Activated B cell treated with CpG ODN at 0.5 μM for 24 hours (primary cell): Measurements from ENCODE around the gene MAP2K2. TPM values are rescaled to one million over a fixed set of nuclear protein-coding genes. Genes with fewer than 3 reads are reported as not detected.
A peak's percentile ranks its signal among the peaks of the same experiment; 100 is the strongest.

Experiments used
- ATAC-seq: fragments of 200-7000 bp; cut with Tn5 transposase; one replicate; pipeline ENCODE4 v1.10.0; 2021; ENCODE audit warnings: low read depth, mild to moderate bottlenecking, moderate library complexity
- CTCF ChIA-PET: fragments of 350-600 bp; sonication (Branson Sonifier 250); formaldehyde crosslinking; loops from one replicate; lab custom pipeline; 2021; ENCODE audit warnings: antibody characterized with exemption; lab: Charles Lee
- POLR2A ChIA-PET: fragments of 350-600 bp; sonication (Branson Sonifier 250); formaldehyde crosslinking; loops from one replicate; lab custom pipeline; 2021; ENCODE audit warnings: antibody characterized with exemption; lab: Charles Lee
- DNase-seq: peaks from one replicate; pipeline ENCODE4 v3.0.0; 2022
- H3K27ac Mint-ChIP-seq: one replicate; pipeline ENCODE4 v1.8.0; 2020; ENCODE audit warnings: mixed read lengths
- H3K27me3 Mint-ChIP-seq: one replicate; pipeline ENCODE4 v1.8.0; 2021; ENCODE audit warnings: mixed read lengths
- H3K36me3 Mint-ChIP-seq: one replicate; pipeline ENCODE4 v1.8.0; 2021; ENCODE audit warnings: low read depth, mixed read lengths
- H3K4me1 Mint-ChIP-seq: one replicate; pipeline ENCODE4 v1.8.0; 2021; ENCODE audit warnings: mixed read lengths
- H3K4me3 Mint-ChIP-seq: one replicate; pipeline ENCODE4 v1.8.0; 2020; ENCODE audit warnings: mild to moderate bottlenecking, mixed read lengths
- H3K9me3 Mint-ChIP-seq: one replicate; pipeline ENCODE4 v1.8.0; 2020; ENCODE audit warnings: mixed read lengths
- intact Hi-C: fragments of 100-400 bp; cut with micrococcal nuclease; formaldehyde crosslinking; loops from one replicate; pipeline ENCODE4 v1.15.1; 2024
- total RNA-seq: library from RNA; stranded (reverse); gene quantifications from 2 replicates; pipeline ENCODE4 v1.2.3, GENCODE V29; 2022
- TF ChIP-seq, protein P1 (sequence below): fragments of 200-600 bp; IDR thresholded peaks from one replicate; pipeline ENCODE4 v1.8.0; 2022; ENCODE audit warnings: antibody characterized with exemption, mild to moderate bottlenecking

Gene MAP2K2
- total RNA-seq, 1 donor from 2014 or later: 126 TPM

DNA sequence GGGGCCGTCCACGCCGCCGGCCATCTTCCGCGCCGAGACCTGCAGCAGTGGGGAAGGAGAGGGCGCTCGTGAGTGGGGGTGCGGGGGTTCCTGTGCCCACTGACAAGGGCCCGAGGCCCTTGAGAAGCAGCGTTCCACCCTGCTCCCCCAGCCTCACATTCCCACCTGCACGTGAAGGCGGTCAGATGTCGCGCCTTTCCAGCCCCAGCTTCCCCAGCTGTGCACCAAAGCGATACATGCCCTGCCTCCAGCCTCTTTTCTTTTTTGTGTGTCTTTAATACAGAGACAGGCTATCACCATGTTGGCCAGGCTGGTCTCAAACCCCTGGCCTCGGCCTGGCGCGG, 68.7 kb downstream of the MAP2K2 start:
- intact Hi-C loops: no loop called here
- ATAC-seq (no peak), DNase-seq (no peak)
- Mint-ChIP-seq H3K4me1 (peaks cover 43% of the 10 kb centered on the region), H3K27me3 (no peaks in the 10 kb centered on the region), H3K27ac (no peak overlapping the region), H3K36me3 (peaks cover 54% of the 10 kb centered on the region), H3K4me3 (no peak overlapping the region), H3K9me3 (no peaks in the 10 kb centered on the region)
- CTCF ChIA-PET: no interaction called here
- TF ChIP-seq, protein P1, sequence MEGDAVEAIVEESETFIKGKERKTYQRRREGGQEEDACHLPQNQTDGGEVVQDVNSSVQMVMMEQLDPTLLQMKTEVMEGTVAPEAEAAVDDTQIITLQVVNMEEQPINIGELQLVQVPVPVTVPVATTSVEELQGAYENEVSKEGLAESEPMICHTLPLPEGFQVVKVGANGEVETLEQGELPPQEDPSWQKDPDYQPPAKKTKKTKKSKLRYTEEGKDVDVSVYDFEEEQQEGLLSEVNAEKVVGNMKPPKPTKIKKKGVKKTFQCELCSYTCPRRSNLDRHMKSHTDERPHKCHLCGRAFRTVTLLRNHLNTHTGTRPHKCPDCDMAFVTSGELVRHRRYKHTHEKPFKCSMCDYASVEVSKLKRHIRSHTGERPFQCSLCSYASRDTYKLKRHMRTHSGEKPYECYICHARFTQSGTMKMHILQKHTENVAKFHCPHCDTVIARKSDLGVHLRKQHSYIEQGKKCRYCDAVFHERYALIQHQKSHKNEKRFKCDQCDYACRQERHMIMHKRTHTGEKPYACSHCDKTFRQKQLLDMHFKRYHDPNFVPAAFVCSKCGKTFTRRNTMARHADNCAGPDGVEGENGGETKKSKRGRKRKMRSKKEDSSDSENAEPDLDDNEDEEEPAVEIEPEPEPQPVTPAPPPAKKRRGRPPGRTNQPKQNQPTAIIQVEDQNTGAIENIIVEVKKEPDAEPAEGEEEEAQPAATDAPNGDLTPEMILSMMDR: no peak
- POLR2A ChIA-PET: no interaction called here

DNA sequence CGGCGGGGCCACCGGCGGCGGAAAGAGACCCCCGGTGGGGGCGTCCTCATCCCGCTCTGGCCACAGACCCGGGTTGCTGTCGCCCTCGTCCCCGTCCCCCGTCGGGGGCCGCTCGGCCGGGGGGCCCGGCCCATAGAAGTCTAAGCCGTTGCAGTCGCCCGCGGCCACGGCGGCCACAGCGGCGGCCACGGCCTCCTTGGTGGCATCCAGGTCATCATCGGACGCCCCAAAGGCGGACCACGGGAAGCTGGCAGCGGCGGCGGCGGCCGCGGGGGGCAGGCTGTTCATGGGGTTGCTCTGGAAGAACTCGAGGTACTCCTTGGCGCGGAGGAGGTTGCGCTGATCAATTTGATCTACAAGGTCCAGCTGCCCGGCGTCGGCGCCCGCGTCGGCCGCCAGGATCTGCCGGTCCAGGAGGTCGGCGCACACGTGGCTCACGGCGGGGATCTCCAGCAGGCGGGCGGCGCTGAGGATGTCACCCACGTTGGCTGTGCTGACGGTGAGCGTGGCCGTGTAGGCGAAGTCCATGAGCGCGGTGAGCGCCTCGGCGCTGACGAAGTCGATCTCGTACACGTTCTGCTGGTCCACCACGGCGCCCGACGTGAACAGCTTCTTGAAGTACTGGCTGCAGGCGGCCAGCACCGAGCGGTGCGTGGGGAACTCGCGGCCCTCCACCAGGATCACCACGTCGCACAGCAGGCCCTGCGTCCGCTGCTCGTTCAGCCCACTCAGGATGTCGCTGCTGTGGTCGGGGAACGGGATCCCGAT, 69.3 kb downstream of the MAP2K2 start:
- Mint-ChIP-seq H3K36me3 (peaks cover 60% of the 10 kb centered on the region), H3K27me3 (no peaks in the 10 kb centered on the region), H3K27ac (no peak overlapping the region), H3K4me1 (peaks cover 44% of the 10 kb centered on the region), H3K4me3 (no peak overlapping the region), H3K9me3 (no peaks in the 10 kb centered on the region)
- ChIA-PET CTCF (no interaction called here), POLR2A (no interaction called here)
- no peak for DNase-seq
- intact Hi-C loops: no loop called here
- ATAC-seq: no peak
- TF ChIP-seq, protein P1: no peak

GRCh38 chr19:4053423-4054324, 70.2 kb downstream of the MAP2K2 start:
- Mint-ChIP-seq H3K27me3 (no peaks in the 10 kb centered on the region), H3K27ac (peak overlapping the region; percentile 51), H3K36me3 (peaks cover 64% of the 10 kb centered on the region), H3K4me1 (peaks cover 38% of the 10 kb centered on the region), H3K4me3 (no peak overlapping the region), H3K9me3 (no peaks in the 10 kb centered on the region)
- POLR2A ChIA-PET: no interaction called here
- TF ChIP-seq, protein P1: no peak
- intact Hi-C loops: no loop called here
- CTCF ChIA-PET: no interaction called here
- no peak for DNase-seq
- no peak for ATAC-seq

GRCh38 chr19:4052993-4053422, 70.9 kb downstream of the MAP2K2 start:
- DNase-seq (no peak), ATAC-seq (no peak)
- TF ChIP-seq, protein P1: no peak
- peaks cover 34% of the 10 kb centered on the region for H3K4me1 Mint-ChIP-seq
- H3K27me3 Mint-ChIP-seq: no peaks in the 10 kb centered on the region
- no peaks in the 10 kb centered on the region for H3K9me3 Mint-ChIP-seq
- peak overlapping the region; percentile 25 for H3K4me3 Mint-ChIP-seq
- ChIA-PET CTCF (no interaction called here), POLR2A (interaction anchor here (0.8 kb wide), 1 partner anchor 14 kb away, joined by 3 read pairs; no protein-coding TSS in a partner anchor)
- no peak overlapping the region for H3K27ac Mint-ChIP-seq
- intact Hi-C loops: no loop called here
- H3K36me3 Mint-ChIP-seq: peaks cover 67% of the 10 kb centered on the region
